GM12864 (cell line): ENCODE measurements around the gene FAM117B.
"Not testable (repeated sequence)": the region's sequence is repeated elsewhere in the genome, so short reads cannot be mapped to it uniquely, and the experiment has no call there.

ENCODE experiments used
- DNase-seq: peaks from one replicate; pipeline ENCODE4 v3.0.0-alpha.2; 2011; ENCODE audit warnings: low read depth
- H3K4me3 ChIP-seq: 2 replicates; pipeline ENCODE4 v1.5.1; 2011; ENCODE audit warnings: mild to moderate bottlenecking, low read depth, low read length, control low read depth
- CTCF ChIP-seq: IDR thresholded peaks from 2 replicates; pipeline ENCODE4 v1.5.1; 2011; ENCODE audit warnings: low read depth, mild to moderate bottlenecking, moderate library complexity, low read length, control low read depth, inconsistent platforms; ENCODE audit errors: missing control alignments

Gene FAM117B

DNA sequence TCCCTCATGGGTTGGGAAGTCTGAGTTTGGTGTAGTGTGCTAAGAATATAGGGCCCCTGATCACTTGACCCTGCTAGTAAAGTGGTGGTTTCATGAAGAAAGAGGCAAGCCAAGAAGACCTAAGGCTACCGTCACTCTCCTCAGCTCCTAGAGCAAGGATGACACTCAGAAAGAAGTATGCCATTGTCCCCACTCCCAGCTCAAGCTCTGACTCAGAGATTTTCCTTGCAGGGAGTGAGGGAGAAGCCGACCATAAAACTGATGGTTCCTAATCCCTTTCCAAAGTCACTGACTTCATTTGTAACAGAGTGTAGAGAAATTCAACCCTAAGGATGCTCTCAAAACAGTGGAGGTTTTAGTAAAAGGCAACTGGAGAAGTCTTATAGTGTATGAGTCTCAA lies 155.9 kb downstream of the FAM117B start:
- no peak for DNase-seq
- TF ChIP-seq CTCF, result no peak
- no peak overlapping the region for H3K4me3 ChIP-seq

GRCh38 chr2:202797944-202798343 lies 163.2 kb downstream of the FAM117B start:
- TF ChIP-seq CTCF, result no peak
- no peak for DNase-seq
- H3K4me3 ChIP-seq, result no peak overlapping the region

- not testable (repeated sequence) for DNase-seq, H3K4me3 ChIP-seq
Observed at GRCh38 chr2:202805911-202806310, 171.1 kb downstream of the FAM117B start.

- not testable (repeated sequence) for H3K4me3 ChIP-seq, DNase-seq
Observed at GRCh38 chr2:202807431-202808138, 172.8 kb downstream of the FAM117B start.

DNA sequence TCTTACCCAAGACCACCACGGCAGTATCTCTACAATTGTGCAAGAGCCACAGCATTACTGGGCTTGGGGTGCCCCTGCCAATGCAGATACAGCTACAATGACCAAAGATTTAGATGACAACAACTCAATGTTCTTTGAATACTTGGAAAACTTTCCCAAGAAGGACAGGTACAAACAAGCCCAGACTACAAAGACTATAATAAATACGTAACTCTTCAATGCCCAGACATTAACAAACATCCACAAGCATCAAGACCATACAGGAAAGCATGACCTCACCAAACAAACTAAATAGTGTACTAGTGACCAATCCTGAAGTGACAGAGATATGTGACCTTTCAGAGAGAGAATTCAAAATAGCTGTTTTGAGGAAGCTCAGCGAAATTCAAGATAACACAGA lies 174.0 kb downstream of the FAM117B start:
- no peak for DNase-seq
- H3K4me3 ChIP-seq, result no peak overlapping the region
- TF ChIP-seq CTCF, result no peak

DNA sequence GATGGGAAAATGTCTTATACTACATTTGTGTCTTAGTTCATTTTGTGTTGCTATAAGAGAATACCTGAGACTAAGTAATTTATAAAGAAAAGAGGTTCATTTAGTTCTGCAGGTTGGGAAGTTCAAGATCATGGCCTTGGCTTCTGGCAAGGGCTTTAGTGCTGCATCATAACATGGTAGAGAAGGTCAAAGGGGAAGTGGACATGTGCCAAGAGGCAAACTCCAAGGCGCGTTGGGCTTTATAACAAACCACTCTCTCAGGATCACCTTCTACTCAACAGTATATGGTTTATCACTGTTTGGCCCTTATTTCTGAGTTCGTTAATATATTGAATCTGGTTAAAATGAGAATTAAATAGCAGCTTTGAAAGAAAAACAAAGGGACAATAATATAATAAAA lies 178.6 kb downstream of the FAM117B start:
- no peak for TF ChIP-seq CTCF
- DNase-seq, result no peak
- no peak overlapping the region for H3K4me3 ChIP-seq

GRCh38 chr2:202814226-202814625 lies 179.5 kb downstream of the FAM117B start:
- DNase-seq, result no peak
- no peak overlapping the region for H3K4me3 ChIP-seq
- TF ChIP-seq CTCF, result no peak

- no peak overlapping the region for H3K4me3 ChIP-seq
- no peak for DNase-seq
- no peak for TF ChIP-seq CTCF
Observed at GRCh38 chr2:202815548-202816360, 181.0 kb downstream of the FAM117B start.
